Stimulated activated CD8-positive, alpha-beta memory T cell treated with anti-CD3 and anti-CD28 coated beads, Interleukin-7, amount 100 ng/mL, for 1 hour (primary cell): Measurements from ENCODE around the gene RBPJL.

ENCODE experiments used
- DNase-seq, 2 donors: peaks; one replicate each; pipeline ENCODE4 v3.0.0-alpha.2; 2020; ENCODE audit warnings: low read depth in 2 of 2

The RBPJL gene

DNA sequence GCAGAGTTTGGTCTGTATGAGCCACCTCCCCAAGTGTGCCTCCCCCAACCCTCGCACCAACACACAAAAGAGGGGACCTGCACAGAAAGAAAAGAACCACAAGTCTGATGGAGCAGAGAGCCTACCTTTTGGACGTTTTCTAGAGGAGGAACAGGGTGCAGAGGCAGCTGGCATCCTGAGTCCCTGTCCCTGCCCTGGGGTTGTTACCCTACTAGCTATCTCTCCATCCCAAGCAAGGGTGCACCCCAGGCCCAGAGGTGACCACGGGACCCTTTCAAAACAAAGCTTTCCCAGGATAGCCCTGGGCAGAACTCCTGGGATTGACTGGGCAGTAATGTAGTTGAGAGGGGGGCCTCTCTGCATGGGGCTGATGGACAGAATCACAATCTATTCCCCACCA lies 11.2 kb downstream of the RBPJL start:
- no peak for DNase-seq

DNA sequence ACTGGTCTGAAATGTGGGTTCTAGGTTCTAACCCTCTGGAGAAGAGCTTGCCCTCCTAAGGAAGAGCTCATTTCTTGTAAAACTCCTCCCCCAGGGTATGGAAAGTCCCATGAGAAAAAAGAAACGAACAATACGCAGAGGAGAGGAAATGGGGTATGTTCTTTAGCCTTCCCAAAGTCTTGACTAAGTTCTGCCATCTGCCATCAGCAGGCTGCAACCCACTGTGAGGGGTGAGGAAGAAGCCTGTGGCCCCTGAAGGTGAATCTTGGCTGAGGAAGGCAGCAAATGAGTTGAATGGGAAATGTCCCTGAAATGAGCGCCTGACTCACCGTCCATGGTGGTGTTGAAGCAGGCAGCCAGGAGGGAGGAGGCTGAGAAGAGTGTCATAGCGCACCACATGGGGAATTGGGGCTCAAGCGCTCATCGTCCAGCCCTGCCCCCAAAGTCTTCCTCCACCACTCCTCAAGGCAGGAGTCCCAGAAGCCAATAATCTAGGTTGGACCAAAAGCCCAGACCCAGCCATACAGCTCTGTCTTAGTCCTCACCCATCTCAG lies 11.8 kb downstream of the RBPJL start:
- DNase-seq: no peak

DNA sequence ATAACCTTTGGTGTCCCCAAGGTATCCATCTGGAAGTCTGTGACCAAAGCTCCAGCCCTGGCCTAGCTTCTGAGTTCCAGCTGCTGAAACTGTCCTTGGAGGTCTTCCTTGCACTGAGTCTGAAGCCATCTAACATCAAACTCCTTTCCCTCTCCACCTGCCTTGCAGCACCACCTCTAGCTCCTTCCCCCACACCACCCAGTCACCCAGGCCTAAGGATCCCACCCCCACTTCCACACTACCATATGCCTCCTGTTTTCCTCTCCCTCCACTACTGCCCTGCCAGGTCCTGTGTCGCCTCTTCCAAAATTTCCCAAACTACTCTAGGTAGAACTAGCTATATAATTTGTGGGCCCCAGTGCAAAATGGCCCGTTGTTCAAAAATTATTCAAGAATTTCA lies 12.3 kb downstream of the RBPJL start:
- no peak for DNase-seq

DNA sequence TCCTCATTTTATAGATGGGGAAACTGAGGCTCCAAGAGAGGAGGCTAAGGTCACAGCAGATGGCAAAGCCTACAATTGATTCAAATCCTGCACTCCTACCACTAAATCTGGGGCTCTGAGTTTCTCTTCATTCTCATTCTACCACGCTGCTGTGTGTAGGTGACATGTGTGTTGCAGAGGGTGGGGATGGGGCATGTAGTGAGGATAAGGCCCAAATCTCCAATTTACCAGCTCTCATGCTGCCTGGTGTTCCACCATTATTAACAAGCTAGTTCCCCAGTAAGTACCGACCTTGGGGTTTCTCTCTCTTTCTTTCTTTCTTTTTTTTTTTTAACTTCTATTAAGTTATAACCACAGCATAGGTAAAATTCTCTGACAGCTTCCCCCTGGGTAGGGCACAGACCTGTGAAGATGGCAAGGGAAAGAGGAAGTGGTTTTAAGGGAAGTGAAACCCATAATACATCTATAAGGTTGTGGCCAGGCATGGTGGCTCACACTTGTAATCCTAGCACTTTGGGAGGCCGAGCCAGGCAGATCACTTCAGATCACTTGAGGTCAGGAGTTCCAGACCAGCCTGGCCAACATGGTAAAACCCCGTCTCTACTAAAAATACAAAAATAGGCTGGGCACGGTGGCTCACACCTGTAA lies 14.4 kb downstream of the RBPJL start:
- DNase-seq: no peak

DNA sequence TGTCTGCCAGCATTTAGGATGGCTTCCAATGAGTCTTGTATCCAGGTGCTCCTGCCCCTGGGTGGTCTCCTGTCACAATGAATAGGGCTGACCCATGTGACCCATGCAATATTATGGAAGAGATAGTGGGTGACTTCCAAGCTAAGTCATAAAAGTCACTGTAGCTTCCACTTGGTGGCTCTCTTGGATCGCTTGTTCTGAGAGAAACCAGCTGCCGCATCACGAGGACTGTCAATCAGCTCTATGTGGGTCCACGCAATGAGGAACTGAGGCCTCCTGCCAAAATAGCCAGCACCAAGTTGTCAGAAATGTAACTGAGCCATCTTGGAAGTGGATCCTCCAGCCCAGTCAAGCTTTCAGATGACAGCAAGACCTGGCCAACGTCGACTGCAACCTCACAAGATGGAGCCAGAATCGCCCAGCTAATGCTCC lies 16.3 kb downstream of the RBPJL start:
- no peak for DNase-seq

DNA sequence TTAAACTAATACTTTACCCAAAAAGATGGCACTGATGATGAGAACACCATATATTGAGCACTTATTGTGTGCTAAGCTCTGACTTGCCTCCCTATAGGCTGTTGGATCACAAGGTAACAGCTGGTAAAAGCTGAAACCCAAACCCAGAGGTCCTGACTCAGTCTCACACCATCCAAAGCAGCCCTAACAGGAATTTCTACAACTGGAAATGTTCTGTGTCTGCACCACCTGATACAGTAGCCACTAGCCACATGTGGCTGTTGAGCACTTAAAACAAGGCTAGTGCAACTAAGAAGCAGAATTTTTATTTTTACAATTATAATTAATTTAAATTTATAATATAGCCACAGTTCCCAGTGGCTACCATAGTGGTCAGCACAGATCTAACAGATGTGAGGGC lies 17.1 kb downstream of the RBPJL start:
- DNase-seq: no peak

DNA sequence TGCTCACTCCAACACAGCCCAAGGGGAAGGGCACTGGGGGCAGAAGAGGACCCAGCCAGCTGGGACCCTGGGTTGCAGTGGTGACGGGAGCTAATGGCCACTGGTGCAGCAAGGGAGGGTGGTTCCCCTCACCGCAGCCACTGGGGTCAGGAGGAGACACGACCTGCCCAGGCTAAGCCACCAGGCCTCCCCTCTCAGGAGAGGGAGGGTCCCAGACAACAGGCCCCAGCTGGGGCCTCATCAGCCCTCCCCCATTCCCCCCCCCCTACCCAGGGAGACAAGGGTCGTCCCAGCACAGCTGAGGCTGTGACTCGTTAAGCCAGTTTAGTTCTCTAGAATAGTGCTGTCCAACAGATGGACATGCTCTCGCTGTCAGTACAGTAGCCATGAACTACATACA lies 18.7 kb downstream of the RBPJL start:
- DNase-seq: no peak

DNA sequence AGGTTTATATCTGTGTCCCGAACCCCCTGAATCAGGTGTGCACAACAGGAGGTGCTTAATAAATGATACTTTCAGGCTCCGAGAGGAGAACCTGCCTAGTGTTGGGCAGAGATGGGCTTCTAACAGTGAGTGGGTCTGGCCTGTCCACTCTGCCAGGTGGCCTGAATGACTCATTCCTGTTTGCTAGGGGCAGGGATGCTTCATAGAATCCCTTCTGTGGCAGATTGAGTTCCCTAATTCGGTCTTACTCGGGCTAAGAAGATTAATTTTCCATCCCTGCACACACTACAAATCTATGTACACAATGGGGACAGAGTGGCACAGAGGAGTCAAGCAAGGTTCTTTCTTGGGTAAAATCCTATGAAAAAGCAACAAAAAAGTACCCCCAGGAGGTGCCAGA lies 21.8 kb downstream of the RBPJL start:
- DNase-seq: no peak

DNA sequence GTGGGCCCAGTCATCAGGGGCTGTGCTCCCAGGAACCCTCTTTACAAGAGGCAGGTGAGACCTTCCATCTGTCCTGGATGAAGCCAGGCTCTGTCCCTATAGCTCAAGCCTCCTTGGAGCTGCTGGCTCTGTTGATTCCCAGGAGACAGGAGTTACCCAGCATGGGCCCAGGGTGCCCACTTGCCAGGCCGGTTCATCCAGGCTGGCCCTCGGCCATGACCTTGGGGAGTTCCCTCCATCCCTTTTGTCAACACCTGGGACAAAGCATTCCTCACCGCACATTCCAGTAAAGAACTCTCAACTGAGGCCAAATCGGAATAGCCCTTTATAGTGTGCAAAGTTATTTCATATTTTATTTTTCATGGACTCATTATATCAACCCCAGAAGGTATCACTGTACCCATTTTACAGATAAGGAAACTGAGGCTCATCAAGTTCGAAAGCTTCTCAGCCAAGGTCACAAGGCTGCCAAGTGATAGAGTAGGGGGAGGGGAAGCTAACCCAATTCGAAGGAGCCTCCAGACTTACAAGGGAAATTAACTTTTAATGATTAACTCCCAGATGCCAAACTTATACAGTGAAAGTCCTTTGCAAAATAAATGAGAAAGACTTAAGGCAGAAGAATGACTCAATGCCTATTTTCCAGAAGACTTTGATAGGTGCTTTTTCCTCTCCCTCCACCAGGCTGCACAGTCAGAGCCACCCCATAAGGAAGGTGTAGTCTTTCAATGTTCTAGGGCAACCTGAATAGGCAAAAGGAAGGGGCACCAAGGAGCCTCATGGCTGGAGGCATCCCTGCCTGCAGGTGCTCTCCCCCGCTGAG lies 23.1 kb downstream of the RBPJL start:
- no peak for DNase-seq

DNA sequence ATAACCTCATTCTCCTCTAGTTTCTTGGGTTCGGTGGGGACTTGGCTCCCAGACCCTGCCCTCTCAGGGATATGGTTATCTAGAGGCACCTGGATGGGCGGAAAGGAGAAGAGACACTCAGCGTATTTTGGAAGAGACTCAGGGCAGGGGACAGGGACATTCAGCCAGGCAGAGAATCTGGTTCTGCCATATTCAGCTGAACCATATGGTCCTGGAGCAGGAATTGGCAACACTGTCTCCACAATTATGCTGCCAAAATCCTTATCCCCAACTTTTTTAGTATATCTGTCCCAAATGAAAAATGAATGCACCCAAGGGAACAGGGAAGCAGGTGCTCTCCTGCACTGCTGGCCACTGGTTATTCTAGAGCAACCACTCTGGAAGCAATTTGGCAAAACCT lies 23.8 kb downstream of the RBPJL start:
- DNase-seq: no peak

DNA sequence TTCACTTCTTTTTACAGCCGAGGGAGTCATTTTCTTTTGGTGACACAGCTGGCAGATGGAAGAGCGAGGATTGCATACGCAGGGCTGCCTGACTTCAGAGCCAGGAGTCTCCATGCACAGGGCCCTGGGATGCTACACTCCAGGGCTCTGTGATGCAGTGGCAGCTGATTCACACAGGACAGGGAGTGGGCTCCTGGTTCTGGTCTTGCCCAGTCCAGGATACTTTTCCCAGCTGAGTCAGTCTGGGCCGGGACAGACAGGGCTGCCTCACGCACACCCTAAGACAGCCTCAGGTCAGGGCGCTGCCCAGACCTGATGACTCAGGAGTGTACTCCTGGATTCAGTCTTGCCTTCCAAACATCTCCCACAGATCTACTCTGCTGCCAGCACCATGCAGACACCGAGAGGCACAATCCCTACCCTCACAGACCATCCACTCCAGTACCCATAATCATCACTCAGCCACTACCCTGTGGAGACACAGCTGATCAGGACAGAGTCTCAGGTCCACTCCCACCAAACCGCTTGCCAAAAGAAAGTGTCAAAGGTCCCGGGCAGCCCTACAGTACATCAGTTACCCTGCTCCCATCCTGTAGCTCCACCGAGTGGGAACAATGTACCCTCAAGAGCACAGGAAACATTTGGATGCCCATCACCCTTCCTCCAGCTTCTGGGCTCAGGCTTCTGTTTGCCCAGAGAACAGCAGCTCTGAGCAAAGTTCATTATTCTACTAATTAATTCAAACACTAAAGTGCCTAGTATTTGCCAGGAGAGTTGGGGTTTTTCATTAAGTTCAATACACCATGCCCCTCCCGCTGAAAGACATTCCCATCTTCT lies 30.1 kb downstream of the RBPJL start:
- no peak for DNase-seq

DNA sequence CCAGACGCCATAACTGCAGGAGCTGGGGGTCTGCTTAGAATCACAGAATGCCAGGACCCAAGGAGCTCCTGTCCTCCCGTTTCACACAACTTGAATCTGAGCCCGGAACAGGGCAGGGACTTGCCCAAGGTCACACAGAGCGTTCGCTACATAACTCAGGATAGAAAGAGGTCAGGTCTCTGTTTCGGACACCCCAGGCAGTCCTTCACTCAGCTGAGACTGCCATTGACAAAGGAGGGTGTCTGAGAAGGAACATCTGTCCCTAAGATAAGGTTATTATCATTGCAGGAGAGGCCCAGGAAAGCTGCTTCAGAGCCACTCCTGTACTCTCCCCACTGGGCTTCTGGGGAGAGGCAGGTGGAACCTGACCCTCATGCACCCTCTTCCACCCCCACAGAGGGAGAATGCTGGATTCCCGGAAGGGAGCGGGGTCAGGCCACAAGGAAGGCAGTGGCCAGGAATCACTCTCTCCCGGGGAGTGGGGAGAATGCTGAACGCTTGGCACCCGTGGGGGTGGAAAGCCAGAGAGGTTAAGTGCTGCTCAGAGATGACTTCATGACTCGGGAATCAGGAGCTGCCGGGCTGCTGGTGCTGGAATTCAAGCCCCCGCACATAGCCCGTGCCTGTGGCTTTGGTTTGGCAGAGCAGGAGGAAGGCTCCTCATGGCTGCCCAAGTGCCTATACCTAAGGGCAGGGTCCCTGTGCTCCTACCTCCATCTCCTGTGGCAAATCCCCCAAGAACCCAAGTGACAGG lies 30.9 kb downstream of the RBPJL start:
- no peak for DNase-seq

DNA sequence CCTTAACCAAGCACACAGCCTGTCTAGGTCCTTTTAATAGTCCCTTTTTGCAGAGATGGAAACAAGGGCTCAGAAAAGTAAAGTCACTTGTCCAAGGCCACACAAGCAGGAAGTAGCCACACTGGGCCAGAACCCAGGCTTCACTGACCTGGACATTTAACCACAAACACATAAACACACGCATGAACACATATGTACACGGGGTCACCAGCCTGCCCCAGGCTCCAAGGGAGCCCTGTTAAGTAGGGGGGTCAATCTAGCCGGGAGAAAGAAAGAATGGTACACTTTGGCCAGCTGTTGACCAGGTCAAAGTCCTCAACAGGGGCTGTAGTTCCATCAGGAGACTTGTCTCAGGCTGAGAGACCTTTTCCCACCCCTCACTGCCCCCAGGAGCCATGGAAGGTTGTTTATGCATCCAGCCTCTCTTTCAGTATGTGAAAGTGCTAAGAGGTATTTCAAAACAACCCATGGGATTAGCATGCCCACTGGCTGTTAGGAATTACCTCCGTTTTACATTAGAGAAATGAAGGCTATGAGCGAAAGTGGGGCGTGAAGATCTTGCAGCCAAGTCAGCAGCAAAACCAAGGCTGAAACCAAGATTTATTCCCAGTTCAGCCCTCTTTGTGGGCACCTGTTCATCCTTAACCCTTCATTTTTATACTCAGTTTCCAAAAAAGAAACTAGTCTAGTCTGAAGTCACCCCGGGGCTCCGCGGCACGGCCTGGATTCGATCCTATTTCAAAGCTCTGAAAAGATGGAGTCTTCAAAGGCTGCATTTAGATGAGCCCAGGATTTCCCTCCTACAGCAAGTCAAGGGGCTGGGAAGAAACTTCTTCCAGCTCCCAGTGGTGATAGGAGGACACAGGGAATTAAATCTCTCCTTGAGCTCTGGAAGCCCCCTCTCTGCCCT lies 31.7 kb downstream of the RBPJL start:
- no peak for DNase-seq

DNA sequence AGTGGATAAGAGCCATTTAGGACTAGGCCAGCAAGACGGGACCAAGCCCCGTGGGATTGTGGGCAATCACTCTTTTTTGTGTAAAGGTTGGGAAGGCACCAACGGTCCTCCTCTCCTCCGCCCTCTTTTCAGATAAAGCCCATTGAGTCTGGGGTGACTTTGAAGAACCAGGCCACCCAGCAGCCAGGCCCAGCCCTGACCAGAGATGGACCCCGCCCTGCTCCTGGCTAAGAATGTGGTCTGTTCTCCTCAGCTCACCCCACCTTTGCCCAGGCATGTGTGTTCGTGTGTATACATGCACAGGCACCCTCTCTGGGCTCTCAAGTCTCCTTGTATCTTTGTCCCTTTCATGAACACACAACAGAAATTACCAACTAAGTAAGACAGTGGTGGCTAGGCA lies 32.4 kb downstream of the RBPJL start:
- DNase-seq: no peak

DNA sequence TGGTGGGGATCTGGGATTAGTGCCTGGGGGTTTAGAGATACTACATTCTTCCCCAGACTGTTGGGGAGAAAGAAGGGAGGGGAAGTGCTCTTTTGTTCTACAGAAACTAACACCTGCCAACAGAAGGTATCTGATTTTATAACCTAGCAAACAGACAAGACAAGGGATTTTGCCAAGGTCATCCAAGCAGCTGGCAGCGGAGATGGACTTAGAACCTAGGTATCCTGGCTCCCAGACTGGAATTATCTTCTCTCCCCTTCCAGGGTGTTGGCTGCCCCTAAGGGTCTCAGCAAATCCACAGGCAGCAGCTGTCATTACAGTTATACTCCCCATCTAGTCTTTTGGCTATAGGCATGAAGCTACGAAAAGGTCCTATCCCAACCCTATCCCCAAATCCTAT lies 33.2 kb downstream of the RBPJL start:
- DNase-seq: no peak

DNA sequence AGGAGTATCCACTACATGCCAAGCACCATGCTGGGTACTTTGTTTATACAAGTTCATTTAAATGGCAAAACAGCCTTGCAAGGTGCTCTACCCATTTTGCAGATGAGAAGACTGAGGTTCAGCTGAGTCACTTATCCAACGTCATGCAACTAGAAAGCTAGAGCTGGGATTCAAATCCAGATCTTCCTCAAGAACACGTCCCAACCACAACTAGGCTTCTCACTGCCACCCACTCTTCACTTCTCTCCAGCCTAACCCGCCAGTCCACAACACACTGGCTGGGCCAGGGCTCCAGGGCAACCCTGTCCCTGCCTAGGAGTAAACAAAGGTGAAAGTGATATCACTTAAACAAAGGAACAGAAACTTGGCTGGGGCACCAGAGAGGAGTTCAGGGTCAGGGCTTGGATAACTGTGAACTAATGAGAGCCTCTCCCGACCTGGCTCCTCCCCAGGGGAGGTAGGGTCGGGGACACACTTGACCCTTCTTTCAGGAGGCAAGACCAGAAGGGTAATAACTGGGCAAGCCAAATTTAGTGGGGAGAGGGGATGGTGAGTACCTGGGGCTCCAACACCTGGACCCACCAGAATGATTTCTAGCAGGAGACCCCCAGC lies 33.7 kb downstream of the RBPJL start:
- no peak for DNase-seq

DNA sequence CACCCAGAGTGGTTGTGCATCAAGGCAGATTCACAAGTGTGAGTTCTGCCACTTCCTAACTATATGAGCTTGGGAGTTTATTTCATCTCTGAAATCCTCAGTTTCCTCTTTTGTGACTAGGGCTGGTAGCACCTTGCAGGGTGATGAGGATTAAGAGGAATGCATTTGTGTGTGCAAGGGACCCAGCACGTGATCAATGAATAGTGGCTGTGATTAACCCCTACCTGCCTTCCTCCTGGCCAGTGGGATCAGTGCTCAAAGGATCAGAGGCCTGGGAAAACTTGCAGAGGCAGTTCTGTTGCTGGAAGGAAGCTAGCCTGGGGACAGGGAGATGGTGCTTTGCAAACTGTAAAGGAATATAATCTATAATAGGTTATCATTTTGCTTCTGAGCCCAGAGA lies 34.3 kb downstream of the RBPJL start:
- DNase-seq: no peak

DNA sequence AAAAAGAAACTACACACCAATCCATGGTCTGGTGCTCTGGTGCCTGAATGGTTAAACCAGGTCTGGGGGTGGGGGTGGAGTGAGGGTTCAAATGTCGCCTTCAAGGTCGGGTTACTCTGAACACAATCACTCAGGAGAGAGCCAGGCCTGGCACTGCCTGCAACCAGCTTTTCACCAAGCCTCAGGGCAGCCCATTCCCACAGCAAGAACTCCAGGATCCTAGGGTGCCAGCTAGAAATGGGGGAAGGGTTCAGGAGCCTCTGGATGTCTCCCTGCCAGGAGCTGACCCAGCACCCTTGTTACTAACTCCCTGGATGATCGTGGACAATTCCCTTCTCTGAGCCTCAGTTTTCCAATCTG lies 34.9 kb downstream of the RBPJL start:
- DNase-seq: no peak

DNA sequence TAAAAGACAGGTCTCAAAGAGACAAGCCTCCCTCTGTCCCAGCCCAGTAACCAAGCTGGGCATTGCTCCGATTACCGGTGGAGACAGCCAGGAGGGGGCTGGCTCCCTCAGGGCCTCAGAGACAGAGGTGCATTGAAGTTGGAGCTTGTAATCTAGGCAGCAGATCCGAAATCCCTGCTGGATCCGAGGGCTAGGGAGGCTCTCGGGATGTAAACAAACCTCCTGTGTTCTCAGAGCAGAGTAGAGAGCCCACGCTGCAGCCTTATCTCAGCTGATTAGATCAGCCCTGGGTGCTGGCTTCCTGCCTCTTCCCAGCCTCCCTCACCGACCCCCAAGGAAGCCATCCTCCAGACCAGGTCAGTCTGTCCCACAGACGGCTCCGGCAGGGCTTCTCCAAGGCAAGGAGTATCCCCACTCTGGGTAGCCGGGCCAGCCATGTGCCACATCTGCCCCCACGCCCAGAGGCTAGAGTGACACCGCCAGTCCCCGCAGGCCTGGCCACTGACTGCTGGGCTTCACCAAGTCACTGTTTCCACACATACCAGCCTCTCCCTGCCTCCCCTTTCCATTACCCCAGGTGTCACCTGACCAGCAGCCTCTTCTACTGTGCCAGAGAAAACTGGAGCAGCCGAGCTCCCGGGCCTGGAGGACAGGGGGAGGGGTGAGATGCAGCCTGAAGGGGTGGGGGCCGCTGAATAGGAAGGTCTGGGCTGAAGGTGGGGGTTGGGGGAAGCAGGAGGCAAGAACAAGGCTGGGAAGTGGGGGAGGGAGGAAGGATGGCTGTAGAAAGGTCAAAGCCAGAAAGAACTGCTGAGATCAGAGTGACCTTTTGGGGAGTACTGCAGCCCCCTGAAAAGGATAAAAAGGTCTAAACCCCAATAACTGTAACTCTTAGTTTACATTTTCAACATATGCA lies 35.6 kb downstream of the RBPJL start:
- DNase-seq: no peak
